Left lung (tissue), 10 donors: ENCODE results near the gene DTD1. TPM values are rescaled to one million over a fixed set of nuclear protein-coding genes. Genes with fewer than 3 reads are reported as not detected.

Experiments
- ATAC-seq: fragments of 200-7000 bp; cut with Tn5 transposase; one replicate; pipeline ENCODE4 v1.9.1; 2020; ENCODE audit warnings: moderate library complexity
- DNase-seq, 4 donors: peaks; one replicate each; pipeline ENCODE4 v3.0.0-alpha.2; 2013 to 2020
- H3K27ac ChIP-seq, 2 donors: fragments of 200-600 bp; sonication (generic) in 1 of 2; one replicate each; pipeline versions ENCODE4 v1.5.0 to v1.8.0; 2020 to 2021
- H3K27me3 ChIP-seq, 2 donors: fragments of 200-600 bp; sonication (generic) in 1 of 2; one replicate each; pipeline versions ENCODE4 v1.5.0 to v1.8.0; 2020 to 2021
- H3K36me3 ChIP-seq, 2 donors: fragments of 200-600 bp; sonication (generic) in 1 of 2; one replicate each; pipeline versions ENCODE4 v1.5.0 to v1.8.0; 2020 to 2021
- H3K4me1 ChIP-seq, 2 donors: fragments of 200-600 bp; one replicate each; pipeline ENCODE4 v1.8.0; 2021
- H3K4me3 ChIP-seq, 2 donors: fragments of 200-600 bp; sonication (generic) in 1 of 2; one replicate each; pipeline versions ENCODE4 v1.5.0 to v1.8.0; 2020 to 2021; ENCODE audit warnings: mild to moderate bottlenecking in 1 of 2
- H3K9me3 ChIP-seq, 2 donors: fragments of 200-600 bp; sonication (generic) in 1 of 2; one replicate each; pipeline versions ENCODE4 v1.5.0 to v1.8.0; 2020 to 2021
- intact Hi-C, 2 donors: fragments of 100-400 bp; cut with DNase I; formaldehyde crosslinking; loops; one replicate each; pipeline versions ENCODE4 v1.11.2 to v1.14.2; 2022
- polyA plus RNA-seq, 6 donors: library from polyadenylated mRNA; unstranded; fragments of 120-200 nt; gene quantifications; one replicate each; pipeline ENCODE4 v1.2.1, GENCODE V29; 2013; ENCODE audit not compliant: insufficient read length in 6 of 6
- total RNA-seq, 2 donors: library from RNA; stranded (reverse); fragmentation: NEBNext Ultra II Directional; extraction: Animal tissue kit (Norgen Biotek cat#: 25700); gene quantifications; one replicate each; pipeline ENCODE4 v1.2.1, GENCODE V29; 2021
- TF ChIP-seq, protein P1 (sequence below), 2 donors: fragments of 200-600 bp; sonication (generic) in 1 of 2; IDR thresholded peaks; one replicate each; pipeline versions ENCODE4 v1.5.0 to v1.8.0; 2021; ENCODE audit warnings: antibody characterized with exemption in 2 of 2
- donor health status: DM: no; HTN: yes; CAD: no.
- donor health status: DM: no; HTN: no; CAD: no.

The DTD1 gene
- total and polyA plus RNA-seq, 8 donors = 14.8 to 27.5 (median 25.6) TPM

DNA sequence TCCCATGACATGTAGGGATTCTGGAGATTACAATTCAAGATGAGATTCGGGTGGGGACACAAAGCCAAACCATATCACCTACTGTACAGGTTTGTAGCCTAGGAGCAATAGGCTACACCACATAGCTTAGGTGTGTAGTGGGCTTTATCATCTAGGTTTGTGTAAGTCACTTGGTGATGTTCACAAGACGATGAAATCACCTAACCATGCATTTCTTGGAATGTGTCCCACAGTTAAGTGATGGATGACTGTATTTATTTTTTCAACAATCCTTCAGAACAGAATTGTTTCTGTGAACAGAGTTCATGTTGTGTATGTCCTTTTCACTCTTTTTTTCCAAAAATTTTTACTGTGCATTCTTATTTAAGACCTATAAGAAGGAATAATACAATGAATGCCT is 76.1 kb downstream of the DTD1 start:
- intact Hi-C loops = no loop called here
- Histone ChIP-seq H3K4me1 (no peaks in the 10 kb centered on the region), H3K36me3 (no peaks in the 10 kb centered on the region), H3K27me3 (no peaks in the 10 kb centered on the region), H3K27ac (no peak overlapping the region), H3K9me3 (no peaks in the 10 kb centered on the region), H3K4me3 (no peak overlapping the region)
- no peak for ATAC-seq
- TF ChIP-seq, protein P1, sequence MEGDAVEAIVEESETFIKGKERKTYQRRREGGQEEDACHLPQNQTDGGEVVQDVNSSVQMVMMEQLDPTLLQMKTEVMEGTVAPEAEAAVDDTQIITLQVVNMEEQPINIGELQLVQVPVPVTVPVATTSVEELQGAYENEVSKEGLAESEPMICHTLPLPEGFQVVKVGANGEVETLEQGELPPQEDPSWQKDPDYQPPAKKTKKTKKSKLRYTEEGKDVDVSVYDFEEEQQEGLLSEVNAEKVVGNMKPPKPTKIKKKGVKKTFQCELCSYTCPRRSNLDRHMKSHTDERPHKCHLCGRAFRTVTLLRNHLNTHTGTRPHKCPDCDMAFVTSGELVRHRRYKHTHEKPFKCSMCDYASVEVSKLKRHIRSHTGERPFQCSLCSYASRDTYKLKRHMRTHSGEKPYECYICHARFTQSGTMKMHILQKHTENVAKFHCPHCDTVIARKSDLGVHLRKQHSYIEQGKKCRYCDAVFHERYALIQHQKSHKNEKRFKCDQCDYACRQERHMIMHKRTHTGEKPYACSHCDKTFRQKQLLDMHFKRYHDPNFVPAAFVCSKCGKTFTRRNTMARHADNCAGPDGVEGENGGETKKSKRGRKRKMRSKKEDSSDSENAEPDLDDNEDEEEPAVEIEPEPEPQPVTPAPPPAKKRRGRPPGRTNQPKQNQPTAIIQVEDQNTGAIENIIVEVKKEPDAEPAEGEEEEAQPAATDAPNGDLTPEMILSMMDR (IDR thresholded peaks at IDR 0.05) = no peak
- DNase-seq = no peak

DNA sequence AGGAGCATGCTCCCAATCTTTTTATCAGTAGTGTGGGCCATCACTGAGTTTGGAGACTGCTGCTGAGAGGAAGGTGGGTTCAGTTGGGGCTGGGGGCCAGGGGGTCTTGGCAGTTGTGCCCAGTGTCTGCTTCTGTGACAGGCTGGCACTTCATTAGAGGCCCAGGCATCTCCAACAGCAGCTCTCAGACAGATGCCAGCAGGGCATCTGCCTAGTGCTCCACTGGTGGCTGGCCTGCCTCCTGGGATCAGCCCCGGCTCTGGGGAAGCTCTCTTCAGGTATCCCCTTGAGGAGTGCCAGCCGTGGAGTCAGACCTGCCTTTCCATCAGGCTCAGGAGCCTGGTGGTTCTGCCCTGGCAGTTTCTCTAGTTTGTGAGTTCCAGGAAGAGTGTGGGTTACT is 77.3 kb downstream of the DTD1 start:
- Histone ChIP-seq H3K36me3 (no peaks in the 10 kb centered on the region), H3K27me3 (no peaks in the 10 kb centered on the region), H3K4me3 (no peak overlapping the region), H3K4me1 (no peaks in the 10 kb centered on the region), H3K9me3 (no peaks in the 10 kb centered on the region), H3K27ac (no peak overlapping the region)
- DNase-seq = no peak
- ATAC-seq = no peak
- TF ChIP-seq, protein P1 (IDR thresholded peaks at IDR 0.05) = no peak
- intact Hi-C loops = no loop called here

DNA sequence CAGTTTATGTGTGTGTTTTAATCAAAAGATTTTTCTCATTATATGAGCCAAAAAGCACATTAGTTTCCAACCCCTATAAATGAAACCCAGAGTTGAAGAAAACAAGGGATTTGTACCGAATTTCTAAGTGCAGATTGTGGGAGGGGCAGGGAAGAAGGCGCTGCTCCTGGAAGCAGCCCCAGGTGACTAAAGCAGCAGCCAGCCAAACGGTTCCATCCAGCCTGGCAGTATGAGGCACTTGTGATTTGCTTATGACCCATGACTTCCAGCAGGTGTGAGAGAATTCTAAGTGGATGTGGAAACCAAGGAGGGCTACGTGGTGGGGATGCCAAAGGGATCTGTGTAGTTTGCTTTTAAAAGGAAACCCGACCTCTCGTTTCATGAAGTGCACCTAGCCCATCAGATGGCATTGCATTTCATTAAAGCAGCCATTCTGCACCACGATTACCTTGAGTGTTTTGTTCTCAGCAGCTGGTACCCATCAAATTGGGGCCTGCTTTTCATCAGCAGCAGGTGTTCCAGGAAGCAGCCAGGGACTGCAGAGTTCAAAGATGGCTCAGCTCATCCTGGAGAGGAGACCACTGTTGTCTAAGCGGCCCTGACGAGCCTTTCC is 79.1 kb downstream of the DTD1 start:
- intact Hi-C loops = no loop called here
- Histone ChIP-seq H3K36me3 (no peaks in the 10 kb centered on the region), H3K27ac (no peak overlapping the region), H3K27me3 (no peaks in the 10 kb centered on the region), H3K4me3 (no peak overlapping the region), H3K4me1 (no peaks in the 10 kb centered on the region), H3K9me3 (no peaks in the 10 kb centered on the region)
- no peak for ATAC-seq
- TF ChIP-seq, protein P1 (IDR thresholded peaks at IDR 0.05) = no peak
- DNase-seq = no peak

DNA sequence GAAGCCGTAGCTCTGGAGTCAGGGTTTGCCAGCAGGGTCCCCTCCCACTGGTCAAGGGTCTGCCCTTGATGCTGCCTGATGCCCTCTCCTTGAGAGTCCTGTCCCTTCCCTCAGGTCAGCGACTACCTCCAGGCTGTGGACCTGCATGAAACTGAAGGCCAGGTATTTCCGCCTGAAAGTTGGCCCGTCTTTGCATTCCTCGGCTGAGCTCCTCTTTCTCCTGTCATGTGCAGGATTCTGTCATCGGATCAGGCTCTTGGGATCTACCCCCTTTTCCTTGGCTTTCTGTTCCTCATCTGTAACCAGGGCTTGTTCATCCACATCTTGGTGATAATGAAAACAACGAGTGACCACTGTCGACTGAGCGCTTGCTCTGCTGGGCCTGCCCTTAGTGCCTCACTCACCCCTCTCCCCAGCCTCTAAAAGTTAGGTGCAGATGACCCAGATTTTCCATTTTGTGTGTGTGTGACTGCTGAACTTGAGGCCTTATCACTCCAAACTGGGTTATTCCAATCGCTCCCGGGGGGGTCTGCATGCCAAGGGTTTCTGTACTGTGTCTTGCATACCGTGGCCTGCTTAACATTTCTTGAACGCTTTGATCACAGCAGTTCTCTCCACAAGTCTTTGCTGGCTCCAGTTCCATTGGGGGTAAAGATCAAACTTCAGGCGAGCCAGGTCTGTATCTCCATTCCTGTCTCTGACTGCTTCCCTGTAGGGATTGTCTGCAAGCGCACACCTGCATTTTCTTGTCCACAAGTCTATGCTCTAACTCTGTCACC is 81.6 kb downstream of the DTD1 start:
- no peaks in the 10 kb centered on the region for H3K4me1 ChIP-seq
- intact Hi-C loops = no loop called here
- H3K4me3 ChIP-seq = no peak overlapping the region
- ATAC-seq (no peak), DNase-seq (no peak)
- no peaks in the 10 kb centered on the region for H3K36me3 ChIP-seq
- no peaks in the 10 kb centered on the region for H3K27me3 ChIP-seq
- H3K9me3 ChIP-seq = no peaks in the 10 kb centered on the region
- no peak overlapping the region for H3K27ac ChIP-seq
- TF ChIP-seq, protein P1 (IDR thresholded peaks at IDR 0.05) = no peak

DNA sequence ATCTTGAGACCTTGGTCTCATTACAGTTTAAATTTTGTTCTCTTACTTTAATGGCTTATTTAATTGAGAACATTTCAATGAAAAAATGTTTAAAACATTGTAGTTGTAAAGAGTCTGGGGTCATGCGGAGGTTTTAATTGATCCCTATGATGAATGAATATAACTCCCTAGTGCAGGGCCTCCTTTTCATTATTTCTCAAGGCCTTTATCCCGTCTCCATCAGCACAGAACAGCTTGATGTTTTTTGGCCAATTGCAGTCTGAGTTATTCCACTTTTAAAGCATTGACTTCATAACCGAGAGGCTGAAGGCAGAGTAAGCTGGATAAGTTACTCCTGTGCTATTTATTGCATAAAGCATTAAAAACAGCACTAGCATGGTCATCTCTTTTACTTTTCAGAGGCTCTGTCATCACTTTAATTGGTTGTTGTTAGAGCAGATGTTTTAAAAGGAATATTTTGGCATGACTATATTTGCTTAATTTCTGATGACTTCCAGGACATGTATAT is 83.4 kb downstream of the DTD1 start:
- Histone ChIP-seq H3K27ac (no peak overlapping the region), H3K4me3 (no peak overlapping the region), H3K27me3 (no peaks in the 10 kb centered on the region), H3K9me3 (no peaks in the 10 kb centered on the region), H3K36me3 (no peaks in the 10 kb centered on the region), H3K4me1 (no peaks in the 10 kb centered on the region)
- TF ChIP-seq, protein P1 (IDR thresholded peaks at IDR 0.05) = no peak
- ATAC-seq (no peak), DNase-seq (no peak)
- intact Hi-C loops = no loop called here
